Stimulated activated CD4-positive, alpha-beta T cell treated with anti-CD3 and anti-CD28 coated beads, Interleukin-4, amount 100 ng/mL, for 4 hours (primary cell): Measurements from ENCODE around the gene PNPLA1.

Experiments used
- DNase-seq, 2 experiments: peaks; one replicate each; pipeline ENCODE4 v3.0.0-alpha.2; 2020

The PNPLA1 gene

GRCh38 chr6:36246506-36247268 lies 23.2 kb upstream of the PNPLA1 start:
- DNase-seq, result no peak

- DNase-seq, result no peak
Observed at GRCh38 chr6:36247693-36248092, 22.2 kb upstream of the PNPLA1 start.

GRCh38 chr6:36248980-36249379 lies 20.9 kb upstream of the PNPLA1 start:
- no peak for DNase-seq

- no peak for DNase-seq
Observed at GRCh38 chr6:36249536-36249935, 20.3 kb upstream of the PNPLA1 start.

GRCh38 chr6:36252005-36252404 lies 17.9 kb upstream of the PNPLA1 start:
- no peak for DNase-seq

- DNase-seq, result no peak
Observed at GRCh38 chr6:36263390-36264000, 6.4 kb upstream of the PNPLA1 start.

- DNase-seq, result no peak
Observed at GRCh38 chr6:36265744-36266143, 4.1 kb upstream of the PNPLA1 start.

GRCh38 chr6:36266913-36267644 lies 2.8 kb upstream of the PNPLA1 start:
- DNase-seq, result no peak

- DNase-seq, result no peak
Observed at GRCh38 chr6:36267731-36268477, 2.0 kb upstream of the PNPLA1 start.

GRCh38 chr6:36268478-36269275 lies 1.2 kb upstream of the PNPLA1 start:
- no peak for DNase-seq

- no peak for DNase-seq
Observed at GRCh38 chr6:36272234-36272633, 2.4 kb downstream of the PNPLA1 start.

- no peak for DNase-seq
Observed at GRCh38 chr6:36273067-36273466, 3.2 kb downstream of the PNPLA1 start.

GRCh38 chr6:36273802-36274514 lies 4.1 kb downstream of the PNPLA1 start:
- DNase-seq, result no peak

GRCh38 chr6:36276581-36277536 lies 7.0 kb downstream of the PNPLA1 start:
- no peak for DNase-seq

GRCh38 chr6:36277946-36278470 lies 8.1 kb downstream of the PNPLA1 start:
- DNase-seq, result no peak

GRCh38 chr6:36280467-36280866 lies 10.6 kb downstream of the PNPLA1 start:
- no peak for DNase-seq

- DNase-seq, result no peak
Observed at GRCh38 chr6:36280983-36281382, 11.1 kb downstream of the PNPLA1 start.

GRCh38 chr6:36283608-36284007 lies 13.7 kb downstream of the PNPLA1 start:
- DNase-seq, result no peak

- no peak for DNase-seq
Observed at GRCh38 chr6:36284359-36284758, 14.5 kb downstream of the PNPLA1 start.

GRCh38 chr6:36285187-36285671 lies 15.4 kb downstream of the PNPLA1 start:
- DNase-seq, result no peak
